HG03025 (cell line): Measurements from ENCODE around the gene PTP4A2.

ENCODE experiments used
- ATAC-seq: cut with Tn5 transposase; IDR thresholded peaks from one replicate; pipeline ENCODE4 v1.9.1; 2021; ENCODE audit warnings: mild to moderate bottlenecking, moderate library complexity; ENCODE audit not compliant: unreplicated experiment, low FRiP score

PTP4A2 gene

GRCh38 chr1:31938184-31938975 lies at the start of gene PTP4A2:
PTP4A2 (minus strand) TSS chr1:31938368; CDS start chr1:31919065, 19,303 bp downstream.
- peak; percentile 74 for ATAC-seq

GRCh38 chr1:31987135-31987619 lies 49.0 kb upstream of the PTP4A2 start:
- ATAC-seq = no peak

- ATAC-seq = no peak
Observed at GRCh38 chr1:31985430-31985829, 47.3 kb upstream of the PTP4A2 start.

GRCh38 chr1:31984419-31985347 lies 46.5 kb upstream of the PTP4A2 start:
- ATAC-seq = no peak

GRCh38 chr1:31981972-31982371 lies 43.8 kb upstream of the PTP4A2 start:
- ATAC-seq = no peak

- ATAC-seq = no peak
Observed at GRCh38 chr1:31981456-31981839, 43.3 kb upstream of the PTP4A2 start.

GRCh38 chr1:31980835-31981455 lies 42.8 kb upstream of the PTP4A2 start:
- no peak for ATAC-seq

- no peak for ATAC-seq
Observed at GRCh38 chr1:31978843-31979400, 40.8 kb upstream of the PTP4A2 start.

- ATAC-seq = no peak
Observed at GRCh38 chr1:31977385-31978131, 39.4 kb upstream of the PTP4A2 start.

GRCh38 chr1:31976401-31976800 lies 38.2 kb upstream of the PTP4A2 start:
- no peak for ATAC-seq

GRCh38 chr1:31970873-31971272 lies 32.7 kb upstream of the PTP4A2 start:
- no peak for ATAC-seq

- ATAC-seq = no peak
Observed at GRCh38 chr1:31961536-31961935, 23.4 kb upstream of the PTP4A2 start.

- no peak for ATAC-seq
Observed at GRCh38 chr1:31959521-31960340, 21.6 kb upstream of the PTP4A2 start.

- ATAC-seq = no peak
Observed at GRCh38 chr1:31957701-31958674, 19.8 kb upstream of the PTP4A2 start.

GRCh38 chr1:31955917-31956736 lies 18.0 kb upstream of the PTP4A2 start:
- ATAC-seq = no peak

GRCh38 chr1:31954607-31955283 lies 16.6 kb upstream of the PTP4A2 start:
- no peak for ATAC-seq
